Kidney tubule cell (primary cell): ENCODE measurements around the gene ZNF700.

Experiments
- DNase-seq: peaks from one replicate; pipeline ENCODE4 v3.0.0-alpha.2; 2018; ENCODE audit warnings: low spot score

ZNF700 gene

DNA sequence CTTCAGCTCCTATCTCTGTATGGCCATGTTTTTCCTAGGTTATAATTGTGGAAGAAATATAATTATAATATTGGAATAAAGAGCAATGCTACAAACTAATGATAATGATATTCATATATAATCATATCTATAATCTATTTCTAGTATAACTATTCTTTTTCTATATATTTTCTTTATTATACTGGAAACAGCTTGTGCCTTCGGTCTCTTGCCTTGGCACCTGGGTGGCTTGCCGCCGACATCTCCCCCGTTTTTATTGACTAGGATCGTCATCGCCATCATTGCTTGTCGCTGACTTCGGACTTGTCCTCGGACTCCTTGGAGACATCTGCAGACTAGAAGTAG, 64.2 kb downstream of the ZNF700 start:
- no peak for DNase-seq

DNA sequence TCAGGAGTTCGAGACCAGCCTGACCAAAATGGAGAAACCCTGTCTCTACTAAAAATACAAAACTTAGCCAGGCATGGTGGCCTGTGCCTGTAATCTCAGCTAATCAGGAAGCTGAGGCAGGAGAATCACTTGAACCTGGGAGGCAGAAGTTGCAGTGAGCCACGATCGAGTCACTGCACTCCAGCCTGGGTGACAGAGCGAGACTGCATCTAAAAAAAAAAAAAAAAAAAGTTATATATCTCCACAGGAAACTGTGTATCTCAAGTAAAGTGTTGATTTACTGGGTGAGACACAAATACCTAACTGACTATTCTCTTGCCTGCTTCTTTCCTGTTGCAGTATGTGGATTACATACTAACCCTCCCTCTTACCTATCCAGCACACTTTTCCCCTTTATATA, 67.0 kb downstream of the ZNF700 start:
- peak; percentile 67 for DNase-seq

DNA sequence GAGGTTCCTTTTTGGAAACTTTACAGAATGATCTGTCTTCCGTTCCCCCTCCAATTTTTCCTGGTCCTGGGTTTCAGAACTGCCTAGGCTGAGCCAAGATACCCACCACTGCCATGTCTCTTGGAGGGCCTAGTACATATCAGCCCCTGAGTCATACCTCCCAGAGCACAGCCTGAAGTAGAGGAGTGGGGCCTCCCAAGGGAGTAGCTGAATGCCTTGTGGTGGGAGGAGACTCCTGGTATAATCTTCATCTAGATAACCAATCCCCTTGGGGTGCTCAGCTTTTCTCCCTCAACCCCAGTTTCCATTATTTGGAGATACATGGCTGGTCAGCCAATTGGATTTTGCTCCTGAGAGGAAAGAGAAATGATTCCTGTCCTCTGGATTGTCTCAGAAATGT, 70.3 kb downstream of the ZNF700 start:
- no peak for DNase-seq
